HEK293T (cell line): ENCODE data around the gene IGFL1.

Experiments
- SUZ12 ChIP-seq: fragments of 450-650 bp; IDR thresholded peaks from 2 replicates; pipeline ENCODE4 v1.6.1; 2016; ENCODE audit warnings: mild to moderate bottlenecking
- TARDBP ChIP-seq: fragments of 450-650 bp; IDR thresholded peaks from 2 replicates; pipeline ENCODE4 v1.6.1; 2016

DNA sequence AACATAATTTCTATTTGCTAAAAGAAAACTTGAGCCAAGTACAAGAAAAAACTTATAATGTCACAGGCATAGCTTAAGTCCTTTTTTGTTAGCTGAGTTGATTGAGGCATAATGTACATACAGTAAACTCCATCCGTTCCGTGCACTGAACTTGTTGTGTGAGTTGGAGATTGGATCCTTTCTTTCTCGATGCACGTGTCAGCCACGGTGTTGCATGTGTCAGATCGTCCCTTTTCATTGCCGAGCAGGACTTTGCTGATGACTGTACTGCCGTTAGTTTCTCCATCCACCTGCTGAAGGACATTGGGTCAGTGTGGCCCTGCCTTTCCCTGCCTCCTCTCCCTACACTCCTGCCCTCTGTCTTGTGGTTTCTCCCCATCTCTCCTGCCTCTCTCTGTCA is 47.1 kb upstream of the IGFL1 start:
- TF ChIP-seq SUZ12, result no peak
- TF ChIP-seq TARDBP, result no peak
